Chondrocyte (in vitro differentiated cells): ENCODE results near the gene SYNE1. TPM values are rescaled to one million over a fixed set of nuclear protein-coding genes. Genes with fewer than 3 reads are reported as not detected.

Source experiments
- DNase-seq: peaks from one replicate; pipeline ENCODE4 v3.0.0; 2021; ENCODE audit warnings: mixed read lengths, low spot score
- H3K27ac Mint-ChIP-seq: one replicate; pipeline ENCODE4 v1.8.0; 2021; ENCODE audit warnings: mild to moderate bottlenecking, moderate library complexity, mixed read lengths; ENCODE audit not compliant: unreplicated experiment
- H3K27me3 Mint-ChIP-seq: 2 replicates; pipeline ENCODE4 v1.8.0; 2021; ENCODE audit warnings: low read depth, mixed read lengths
- H3K36me3 Mint-ChIP-seq: 2 replicates; pipeline ENCODE4 v1.8.0; 2021; ENCODE audit warnings: low read depth, mixed read lengths
- H3K4me1 Mint-ChIP-seq: 2 replicates; pipeline ENCODE4 v1.8.0; 2021; ENCODE audit warnings: low read depth, mild to moderate bottlenecking, mixed read lengths
- H3K4me3 Mint-ChIP-seq: one replicate; pipeline ENCODE4 v1.8.0; 2021; ENCODE audit warnings: mild to moderate bottlenecking, moderate library complexity, mixed read lengths; ENCODE audit not compliant: unreplicated experiment
- H3K9me3 Mint-ChIP-seq: 2 replicates; pipeline ENCODE4 v1.8.0; 2021; ENCODE audit warnings: low read depth, mixed read lengths
- total RNA-seq: library from RNA; stranded (reverse); gene quantifications from 3 replicates; pipeline ENCODE4 v1.2.1, GENCODE V29; 2021
- TF ChIP-seq, protein P1 (sequence below): fragments of 200-600 bp; sonication (generic); IDR thresholded peaks from 2 replicates; pipeline ENCODE4 v1.5.0; 2021; ENCODE audit warnings: antibody characterized with exemption, mild to moderate bottlenecking, moderate library complexity

The SYNE1 gene
- total RNA-seq, 1 donor from 2014 or later = 151 TPM

DNA sequence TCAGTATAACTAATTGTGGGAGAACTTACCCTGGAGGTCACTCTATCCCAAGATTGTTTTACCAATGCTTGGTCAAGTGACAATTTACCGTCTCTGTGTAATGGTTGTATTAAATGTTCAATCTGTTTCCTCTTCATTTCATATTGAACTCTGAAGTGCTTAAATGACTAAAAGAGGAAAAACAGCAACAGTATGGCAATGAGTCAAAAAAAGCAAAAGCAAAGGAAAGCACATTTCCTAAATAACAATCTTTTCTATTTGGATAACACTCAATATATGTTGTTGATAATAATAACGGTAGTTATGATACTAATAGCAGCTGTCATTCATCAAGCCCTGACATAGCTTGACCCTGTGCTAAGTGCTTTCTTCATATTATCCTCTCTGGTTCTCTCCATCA, 152.4 kb downstream of the SYNE1 start:
- TF ChIP-seq, protein P1, sequence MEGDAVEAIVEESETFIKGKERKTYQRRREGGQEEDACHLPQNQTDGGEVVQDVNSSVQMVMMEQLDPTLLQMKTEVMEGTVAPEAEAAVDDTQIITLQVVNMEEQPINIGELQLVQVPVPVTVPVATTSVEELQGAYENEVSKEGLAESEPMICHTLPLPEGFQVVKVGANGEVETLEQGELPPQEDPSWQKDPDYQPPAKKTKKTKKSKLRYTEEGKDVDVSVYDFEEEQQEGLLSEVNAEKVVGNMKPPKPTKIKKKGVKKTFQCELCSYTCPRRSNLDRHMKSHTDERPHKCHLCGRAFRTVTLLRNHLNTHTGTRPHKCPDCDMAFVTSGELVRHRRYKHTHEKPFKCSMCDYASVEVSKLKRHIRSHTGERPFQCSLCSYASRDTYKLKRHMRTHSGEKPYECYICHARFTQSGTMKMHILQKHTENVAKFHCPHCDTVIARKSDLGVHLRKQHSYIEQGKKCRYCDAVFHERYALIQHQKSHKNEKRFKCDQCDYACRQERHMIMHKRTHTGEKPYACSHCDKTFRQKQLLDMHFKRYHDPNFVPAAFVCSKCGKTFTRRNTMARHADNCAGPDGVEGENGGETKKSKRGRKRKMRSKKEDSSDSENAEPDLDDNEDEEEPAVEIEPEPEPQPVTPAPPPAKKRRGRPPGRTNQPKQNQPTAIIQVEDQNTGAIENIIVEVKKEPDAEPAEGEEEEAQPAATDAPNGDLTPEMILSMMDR = no peak
- Mint-ChIP-seq H3K9me3 (no peaks in the 10 kb centered on the region), H3K4me3 (no peak overlapping the region), H3K27ac (no peak overlapping the region), H3K27me3 (no peaks in the 10 kb centered on the region), H3K36me3 (no peaks in the 10 kb centered on the region), H3K4me1 (no peaks in the 10 kb centered on the region)
- DNase-seq = no peak

DNA sequence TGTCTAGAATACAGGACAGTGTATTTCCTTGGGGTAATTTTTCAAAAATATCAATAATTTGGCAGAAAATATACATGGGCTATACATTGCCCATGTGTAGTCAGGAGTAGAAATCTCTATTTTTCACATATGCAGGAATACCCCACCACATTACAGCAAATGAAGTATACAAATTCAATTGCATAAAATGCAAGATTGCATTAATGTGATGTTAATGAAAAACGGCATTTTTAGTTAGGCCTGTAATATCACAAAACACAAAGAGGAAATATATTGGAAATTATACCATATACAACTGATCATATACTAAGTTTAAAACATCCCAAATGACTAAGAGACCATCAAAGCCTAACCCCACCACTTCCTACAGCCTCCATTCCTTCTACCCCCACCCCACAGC, 154.9 kb downstream of the SYNE1 start:
- Mint-ChIP-seq H3K9me3 (no peaks in the 10 kb centered on the region), H3K27me3 (no peaks in the 10 kb centered on the region), H3K4me1 (no peaks in the 10 kb centered on the region), H3K27ac (no peak overlapping the region), H3K4me3 (no peak overlapping the region), H3K36me3 (no peaks in the 10 kb centered on the region)
- DNase-seq = no peak
- TF ChIP-seq, protein P1 = no peak

DNA sequence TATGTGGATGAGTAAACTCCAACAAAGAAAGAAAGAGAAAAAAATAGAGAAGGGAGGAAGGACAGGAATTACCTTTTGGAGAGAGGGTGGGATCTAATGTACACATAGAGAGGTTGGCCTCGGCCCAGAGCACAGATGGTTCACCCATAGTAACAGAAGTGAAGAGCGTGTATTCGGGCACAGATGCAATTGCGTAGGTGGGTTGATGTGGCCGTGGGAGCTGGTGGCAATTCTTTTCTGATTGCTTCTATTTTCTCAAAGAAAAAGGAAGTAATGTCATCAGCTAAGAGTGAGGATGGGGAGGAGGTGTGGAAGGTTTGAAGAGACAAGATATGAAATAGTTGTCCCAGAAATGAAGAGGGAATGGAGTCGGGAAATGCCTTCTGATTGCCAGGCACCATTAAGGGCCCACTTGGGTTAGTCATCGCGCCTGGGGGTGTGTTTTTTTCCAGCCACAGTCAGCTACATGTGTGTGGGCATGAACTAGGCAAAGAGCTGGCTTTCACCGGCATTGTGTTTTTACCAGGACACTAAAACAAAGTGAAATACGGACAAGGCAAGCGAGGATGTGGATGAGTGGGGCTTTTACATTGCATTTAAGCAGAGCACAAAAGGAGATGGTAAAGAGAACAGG, 158.7 kb downstream of the SYNE1 start:
- Mint-ChIP-seq H3K27me3 (no peaks in the 10 kb centered on the region), H3K9me3 (peaks cover 6% of the 10 kb centered on the region), H3K4me1 (no peaks in the 10 kb centered on the region), H3K27ac (no peak overlapping the region), H3K36me3 (peaks cover 3% of the 10 kb centered on the region), H3K4me3 (no peak overlapping the region)
- DNase-seq = no peak
- TF ChIP-seq, protein P1 = no peak

DNA sequence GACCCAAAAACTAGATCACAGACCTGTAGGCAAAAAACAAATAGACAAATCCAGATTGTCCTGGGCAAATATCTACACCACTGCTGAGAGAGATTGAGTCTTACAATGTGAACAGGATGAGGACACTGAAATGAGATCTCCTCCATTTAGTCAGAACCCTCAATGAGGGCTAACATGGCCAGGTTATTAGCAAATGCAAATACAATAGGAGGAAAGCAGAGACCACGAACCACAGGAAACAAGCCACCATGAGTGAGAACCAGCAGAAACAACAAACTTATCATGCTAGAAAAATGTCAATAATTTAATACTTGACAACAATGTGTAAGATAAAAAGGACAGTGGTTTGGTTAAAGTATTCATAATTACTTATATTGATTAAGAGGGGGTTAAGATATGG, 162.8 kb downstream of the SYNE1 start:
- no peak overlapping the region for H3K4me3 Mint-ChIP-seq
- peaks cover 14% of the 10 kb centered on the region for H3K4me1 Mint-ChIP-seq
- peaks cover 3% of the 10 kb centered on the region for H3K36me3 Mint-ChIP-seq
- DNase-seq = no peak
- peaks cover 6% of the 10 kb centered on the region for H3K9me3 Mint-ChIP-seq
- H3K27me3 Mint-ChIP-seq = peaks cover 5% of the 10 kb centered on the region
- TF ChIP-seq, protein P1 = no peak
- no peak overlapping the region for H3K27ac Mint-ChIP-seq

DNA sequence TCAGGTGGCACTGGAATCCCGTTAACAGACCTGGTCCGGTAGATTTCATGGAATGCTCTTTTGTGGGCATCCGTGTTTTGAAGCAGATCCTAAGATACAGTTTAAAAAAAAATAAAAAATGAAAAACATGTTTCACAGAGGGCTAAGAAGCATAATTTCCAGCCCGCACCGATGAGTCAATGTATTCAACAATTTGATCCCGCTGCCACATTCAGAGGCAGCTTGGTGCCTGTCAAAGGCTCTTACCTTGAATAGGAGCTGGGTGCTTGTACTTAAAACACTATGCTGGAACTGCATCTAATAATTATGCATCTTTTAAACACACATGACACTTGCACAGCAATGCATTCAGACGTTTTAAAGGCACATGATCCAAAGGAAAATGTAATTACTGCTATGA, 164.8 kb downstream of the SYNE1 start:
- H3K27ac Mint-ChIP-seq = no peak overlapping the region
- TF ChIP-seq, protein P1 = no peak
- H3K36me3 Mint-ChIP-seq = peaks cover 3% of the 10 kb centered on the region
- peaks cover 5% of the 10 kb centered on the region for H3K27me3 Mint-ChIP-seq
- H3K4me1 Mint-ChIP-seq = peaks cover 14% of the 10 kb centered on the region
- H3K4me3 Mint-ChIP-seq = no peak overlapping the region
- no peak for DNase-seq
- H3K9me3 Mint-ChIP-seq = peaks cover 6% of the 10 kb centered on the region
